ENCODE measurements around the gene PPP1R1A. TPM values are rescaled to one million over a fixed set of nuclear protein-coding genes. Genes with fewer than 3 reads are reported as not detected.

Gene PPP1R1A
- total RNA-seq, 1 experiment from 2014 or later: 8.5 TPM

GRCh38 chr12:54572881-54573280, 15.6 kb downstream of the PPP1R1A start:
- Histone ChIP-seq H3K79me2 (ENCODE audit: insufficient read depth, low read length) (no peaks in the 10 kb centered on the region), H3K27me3 (ENCODE audit: insufficient read depth, low read length) (no peaks in the 10 kb centered on the region), H3K23ac (ENCODE audit: insufficient read length, low read depth, low read length) (no peak overlapping the region), H3T11ph (ENCODE audit: low read length) (no peak overlapping the region), H2AK5ac (ENCODE audit: insufficient read length, low read length) (no peak overlapping the region), H2BK20ac (ENCODE audit: low read depth, low read length, poor library complexity, severe bottlenecking) (no peak overlapping the region), H3K79me1 (ENCODE audit: insufficient read depth, low read depth, low read length, poor library complexity, severe bottlenecking) (no peaks in the 10 kb centered on the region), H3K18ac (ENCODE audit: insufficient read length, low read depth, low read length) (no peak overlapping the region), H3K56ac (ENCODE audit: insufficient read length, low read depth, low read length) (no peak overlapping the region), H3K14ac (ENCODE audit: insufficient read depth, low read length) (no peak overlapping the region), H3K4me1 (ENCODE audit: insufficient read depth, low read length) (peaks cover 4% of the 10 kb centered on the region), H4K20me1 (ENCODE audit: control insufficient read depth, insufficient read depth, insufficient read length) (peaks cover 2% of the 10 kb centered on the region), H4K5ac (ENCODE audit: insufficient read length, low read depth, low read length) (no peak overlapping the region), H2BK5ac (ENCODE audit: insufficient read length, low read length) (no peak overlapping the region), H3K27ac (ENCODE audit: insufficient read length, low read depth, low read length) (no peak overlapping the region), H4K8ac (replicated peaks; ENCODE audit: insufficient read length, low read depth, low read length) (no peak overlapping the region), H3K4ac (ENCODE audit: low read depth, low read length) (no peak overlapping the region), H3K9ac (ENCODE audit: extremely low read depth, insufficient read length, low read length) (no peak overlapping the region), H2BK12ac (ENCODE audit: insufficient read length, low read depth, low read length) (no peak overlapping the region), H3K23me2 (ENCODE audit: insufficient read length, low read depth, low read length, poor library complexity, severe bottlenecking) (no peaks in the 10 kb centered on the region), H2BK120ac (ENCODE audit: low read depth, low read length, poor library complexity, severe bottlenecking) (no peak overlapping the region), H2AFZ (ENCODE audit: low read length) (no peak overlapping the region), H2BK15ac (ENCODE audit: low read depth, low read length) (no peak overlapping the region), H4K91ac (ENCODE audit: insufficient read length, low read depth, low read length) (no peak overlapping the region), H3K9me3 (ENCODE audit: control insufficient read depth, low read depth, low read length) (no peaks in the 10 kb centered on the region), H3K4me2 (ENCODE audit: insufficient read depth, insufficient read length, low read length) (no peak overlapping the region)
- Mint-ChIP-seq H3K36me3 (ENCODE audit: insufficient read depth in 1 of 3, low read depth in 3 of 3) (no peaks in the 10 kb centered on the region; a peak in 2 of 7 replicates), H3K27me3 (ENCODE audit: low read depth) (peaks cover 82% of the 10 kb centered on the region), H3K27ac (no peak overlapping the region), H3K4me1 (peaks cover 29 to 33% of the 10 kb centered on the region in 2 experiments), H3K9me3 (no peaks in the 10 kb centered on the region; a peak in 1 of 5 replicates), H3K4me3 (no peak overlapping the region)
- WGBS (ENCODE audit: extremely low coverage, insufficient read length, low lambda C conversion rate): no CpG with 5 or more reads among the region's 5 CpGs
- DNase-seq: peak; percentile 71
- TF ChIP-seq, protein P1, sequence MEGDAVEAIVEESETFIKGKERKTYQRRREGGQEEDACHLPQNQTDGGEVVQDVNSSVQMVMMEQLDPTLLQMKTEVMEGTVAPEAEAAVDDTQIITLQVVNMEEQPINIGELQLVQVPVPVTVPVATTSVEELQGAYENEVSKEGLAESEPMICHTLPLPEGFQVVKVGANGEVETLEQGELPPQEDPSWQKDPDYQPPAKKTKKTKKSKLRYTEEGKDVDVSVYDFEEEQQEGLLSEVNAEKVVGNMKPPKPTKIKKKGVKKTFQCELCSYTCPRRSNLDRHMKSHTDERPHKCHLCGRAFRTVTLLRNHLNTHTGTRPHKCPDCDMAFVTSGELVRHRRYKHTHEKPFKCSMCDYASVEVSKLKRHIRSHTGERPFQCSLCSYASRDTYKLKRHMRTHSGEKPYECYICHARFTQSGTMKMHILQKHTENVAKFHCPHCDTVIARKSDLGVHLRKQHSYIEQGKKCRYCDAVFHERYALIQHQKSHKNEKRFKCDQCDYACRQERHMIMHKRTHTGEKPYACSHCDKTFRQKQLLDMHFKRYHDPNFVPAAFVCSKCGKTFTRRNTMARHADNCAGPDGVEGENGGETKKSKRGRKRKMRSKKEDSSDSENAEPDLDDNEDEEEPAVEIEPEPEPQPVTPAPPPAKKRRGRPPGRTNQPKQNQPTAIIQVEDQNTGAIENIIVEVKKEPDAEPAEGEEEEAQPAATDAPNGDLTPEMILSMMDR (conservative IDR thresholded peaks at IDR 0.05): peak; percentile 56
